RWPE1 (cell line): Measurements from ENCODE around the gene GOLIM4.

Experiments used
- CTCF ChIA-PET: fragments of 350-600 bp; sonication (Branson Sonifier 250); formaldehyde crosslinking; extraction: SDS; loops from one replicate; lab custom pipeline; 2021; lab: Yijun Ruan, JAX
- POLR2A ChIA-PET: fragments of 400-600 bp; formaldehyde crosslinking; extraction: SDS; loops from one replicate; lab custom pipeline; 2020; ENCODE audit warnings: antibody characterized with exemption; ENCODE audit not compliant: low non-redundant PET; lab: Yijun Ruan, JAX
- DNase-seq: peaks from one replicate; pipeline ENCODE4 v3.0.0; 2012; ENCODE audit warnings: low spot score
- H3K27ac ChIP-seq: fragments of 450-650 bp; 2 replicates; pipeline ENCODE4 v1.5.1; 2017
- TF ChIP-seq, protein P1 (sequence below): fragments of 450-650 bp; conservative IDR thresholded peaks from 2 replicates; pipeline ENCODE4 v1.5.1; 2017; ENCODE audit warnings: low read depth, mild to moderate bottlenecking

Gene GOLIM4

DNA sequence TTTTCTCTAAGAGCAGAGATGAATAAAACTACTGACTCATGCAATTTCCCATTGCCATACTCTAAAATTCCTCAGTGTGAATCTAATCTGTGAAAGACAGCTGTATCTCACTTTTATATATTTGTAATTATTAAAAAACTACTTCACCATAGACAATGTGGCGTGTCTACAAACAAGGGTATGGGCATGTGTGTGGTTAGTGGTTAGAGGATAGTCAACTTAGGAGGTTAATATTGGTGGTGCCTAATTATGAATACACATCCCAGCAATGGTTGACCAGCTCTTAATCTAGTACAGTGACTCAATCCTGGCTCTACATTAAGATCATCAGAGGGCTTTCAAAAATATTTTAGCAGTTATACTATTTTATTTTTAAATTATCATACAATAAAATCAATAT lies 94.5 kb downstream of the GOLIM4 start:
- H3K27ac ChIP-seq, result no peak overlapping the region
- ChIA-PET POLR2A (no interaction called here), CTCF (interaction anchor here (0.5 kb wide), 1 partner anchor 242 kb away, joined by 3 read pairs; no protein-coding TSS in a partner anchor)
- DNase-seq, result no peak
- TF ChIP-seq, protein P1, sequence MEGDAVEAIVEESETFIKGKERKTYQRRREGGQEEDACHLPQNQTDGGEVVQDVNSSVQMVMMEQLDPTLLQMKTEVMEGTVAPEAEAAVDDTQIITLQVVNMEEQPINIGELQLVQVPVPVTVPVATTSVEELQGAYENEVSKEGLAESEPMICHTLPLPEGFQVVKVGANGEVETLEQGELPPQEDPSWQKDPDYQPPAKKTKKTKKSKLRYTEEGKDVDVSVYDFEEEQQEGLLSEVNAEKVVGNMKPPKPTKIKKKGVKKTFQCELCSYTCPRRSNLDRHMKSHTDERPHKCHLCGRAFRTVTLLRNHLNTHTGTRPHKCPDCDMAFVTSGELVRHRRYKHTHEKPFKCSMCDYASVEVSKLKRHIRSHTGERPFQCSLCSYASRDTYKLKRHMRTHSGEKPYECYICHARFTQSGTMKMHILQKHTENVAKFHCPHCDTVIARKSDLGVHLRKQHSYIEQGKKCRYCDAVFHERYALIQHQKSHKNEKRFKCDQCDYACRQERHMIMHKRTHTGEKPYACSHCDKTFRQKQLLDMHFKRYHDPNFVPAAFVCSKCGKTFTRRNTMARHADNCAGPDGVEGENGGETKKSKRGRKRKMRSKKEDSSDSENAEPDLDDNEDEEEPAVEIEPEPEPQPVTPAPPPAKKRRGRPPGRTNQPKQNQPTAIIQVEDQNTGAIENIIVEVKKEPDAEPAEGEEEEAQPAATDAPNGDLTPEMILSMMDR, result no peak

DNA sequence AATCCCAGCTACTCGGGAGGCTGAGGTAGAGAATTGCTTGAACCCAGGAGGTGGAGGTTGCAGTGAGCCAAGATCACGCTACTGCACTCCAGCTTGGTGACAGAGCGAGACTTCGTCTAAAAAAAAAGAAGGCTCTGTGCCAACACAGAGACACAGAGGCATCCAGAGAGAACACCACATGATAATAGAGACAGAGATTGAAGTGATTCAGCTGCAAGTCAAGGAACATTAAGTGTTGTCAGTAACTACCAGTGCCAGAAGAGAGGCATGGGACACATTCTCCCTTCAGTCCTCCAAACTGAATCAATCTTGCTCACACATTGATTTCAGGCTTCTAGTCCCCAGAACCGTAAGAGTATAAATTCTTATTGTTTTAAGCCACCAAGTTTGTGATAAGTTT lies 97.5 kb downstream of the GOLIM4 start:
- CTCF ChIA-PET, result no interaction called here
- POLR2A ChIA-PET, result no interaction called here
- TF ChIP-seq, protein P1, result no peak
- DNase-seq, result no peak
- H3K27ac ChIP-seq, result no peak overlapping the region

- H3K27ac ChIP-seq, result no peak overlapping the region
- no peak for DNase-seq
- TF ChIP-seq, protein P1, result no peak
- CTCF ChIA-PET, result no interaction called here
- POLR2A ChIA-PET, result no interaction called here
Observed at GRCh38 chr3:167996514-167996913, 99.2 kb downstream of the GOLIM4 start.

GRCh38 chr3:167992381-167992780 lies 103.3 kb downstream of the GOLIM4 start:
- no peak for DNase-seq
- ChIA-PET CTCF (no interaction called here), POLR2A (no interaction called here)
- no peak overlapping the region for H3K27ac ChIP-seq
- TF ChIP-seq, protein P1, result no peak

- no peak for DNase-seq
- no peak overlapping the region for H3K27ac ChIP-seq
- TF ChIP-seq, protein P1, result no peak
- ChIA-PET CTCF (no interaction called here), POLR2A (no interaction called here)
Observed at GRCh38 chr3:167991213-167991612, 104.5 kb downstream of the GOLIM4 start.

DNA sequence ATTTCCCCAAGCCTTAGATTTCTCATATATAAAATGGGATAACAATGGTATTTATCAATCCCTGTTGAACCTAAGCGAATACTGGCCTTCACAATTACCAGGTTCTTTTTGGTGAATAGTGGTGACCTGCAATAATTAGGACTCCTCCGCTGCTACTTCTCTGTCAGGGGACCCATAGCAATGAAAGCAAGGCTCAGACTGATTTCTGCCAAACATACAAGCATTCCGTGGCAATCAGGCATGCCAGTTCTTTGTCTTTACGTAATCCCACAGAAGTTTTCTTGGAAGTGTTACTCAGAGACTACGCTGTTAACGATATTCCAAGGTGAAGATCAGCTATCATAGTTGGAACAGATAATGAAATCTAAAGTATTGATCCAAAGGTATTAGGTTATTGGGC lies 105.7 kb downstream of the GOLIM4 start:
- ChIA-PET POLR2A (no interaction called here), CTCF (no interaction called here)
- TF ChIP-seq, protein P1, result no peak
- no peak overlapping the region for H3K27ac ChIP-seq
- DNase-seq, result no peak
